Erythroblast (primary cell): Measurements from ENCODE around the gene HS3ST4.

Source experiments
- GATA1 ChIP-seq: IDR thresholded peaks from 2 replicates; pipeline ENCODE4 v1.6.1; 2011; ENCODE audit warnings: low read depth, mild to moderate bottlenecking, control low read depth, low read length, moderate library complexity
- POLR2A ChIP-seq: IDR thresholded peaks from 2 replicates; pipeline ENCODE4 v1.6.1; 2011; ENCODE audit warnings: mild to moderate bottlenecking, low read length

DNA sequence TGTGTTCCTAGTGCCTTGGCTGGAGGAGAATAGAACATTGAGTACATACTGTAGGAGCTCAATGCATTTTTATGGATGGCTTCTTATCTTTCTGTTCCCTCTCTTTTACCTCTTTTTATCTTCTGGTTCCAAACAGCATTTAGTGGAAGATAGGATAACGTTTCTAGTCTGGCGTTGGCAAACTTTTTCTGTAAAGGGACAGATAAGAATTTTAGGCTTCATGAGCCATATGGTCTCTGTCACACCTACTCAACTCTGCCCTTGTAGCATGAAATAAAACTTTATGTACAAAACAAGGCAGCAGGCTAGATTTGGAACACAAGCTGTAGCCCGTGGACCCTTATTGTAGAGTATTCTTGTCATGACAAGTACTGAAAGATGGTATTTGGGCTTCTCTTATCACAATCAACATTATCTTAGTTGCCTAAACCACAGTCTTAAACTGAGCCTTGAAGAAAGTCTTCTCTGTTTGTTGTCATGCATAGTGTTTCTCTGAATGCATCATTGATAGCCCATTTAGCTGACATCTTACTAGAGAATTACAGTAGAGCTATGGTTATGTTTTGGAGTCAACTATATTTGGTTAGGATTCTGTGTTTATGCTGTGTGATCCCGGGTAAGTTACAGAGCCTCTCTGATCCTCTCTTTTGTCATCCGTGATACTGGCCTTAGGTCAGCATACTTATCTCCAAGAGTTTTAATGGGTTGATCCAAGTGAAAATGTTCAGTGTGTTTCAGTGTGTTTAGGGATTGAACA, 80.2 kb downstream of the HS3ST4 start:
- no peak for TF ChIP-seq POLR2A
- TF ChIP-seq GATA1, result peak; percentile 78
